Activated T-cell treated with anti-CD3 and anti-CD28 coated beads, Interleukin-2, amount 50 U/mL, for 72 hours (primary cell): Measurements from ENCODE around the gene TMC1. TPM values are rescaled to one million over a fixed set of nuclear protein-coding genes. Genes with fewer than 3 reads are reported as not detected.
"Not testable (repeated sequence)": the region's sequence is repeated elsewhere in the genome, so short reads cannot be mapped to it uniquely, and the experiment has no call there.

Experiments
- ATAC-seq, 2 donors: fragments of 150-1000 bp; cut with Tn5 transposase; replicated peaks in 1 of 2; 2 replicates each; pipeline ENCODE4 v1.10.0; 2021; ENCODE audit warnings: moderate library complexity in 2 of 2, mild to moderate bottlenecking in 1 of 2
- DNase-seq, 2 donors: peaks; one replicate each; pipeline ENCODE4 v3.0.0; 2021 to 2022; ENCODE audit warnings: mixed read lengths in 1 of 2
- H3K27ac Mint-ChIP-seq: one replicate; pipeline ENCODE4 v1.8.0; 2022; ENCODE audit warnings: mild to moderate bottlenecking, moderate library complexity, mixed read lengths
- H3K27me3 Mint-ChIP-seq: one replicate; pipeline ENCODE4 v1.8.0; 2022; ENCODE audit warnings: low read depth, mixed read lengths
- H3K36me3 Mint-ChIP-seq, 2 donors: one replicate each; pipeline ENCODE4 v1.8.0; 2022; ENCODE audit warnings: mixed read lengths in 2 of 2, mild to moderate bottlenecking in 1 of 2; ENCODE audit not compliant: insufficient read depth in 2 of 2
- H3K4me1 Mint-ChIP-seq: one replicate; pipeline ENCODE4 v1.8.0; 2022; ENCODE audit warnings: low read depth, mixed read lengths
- H3K4me3 Mint-ChIP-seq, 2 donors: one replicate each; pipeline ENCODE4 v1.8.0; 2022; ENCODE audit warnings: mild to moderate bottlenecking in 2 of 2, mixed read lengths in 2 of 2, moderate library complexity in 2 of 2
- H3K9me3 Mint-ChIP-seq, 2 donors: one replicate each; pipeline ENCODE4 v1.8.0; 2022; ENCODE audit warnings: mixed read lengths in 2 of 2
- total RNA-seq, 2 donors: library from RNA; stranded (reverse); gene quantifications; one replicate each; pipeline ENCODE4 v1.2.3, GENCODE V29; 2022

TMC1 gene
- total RNA-seq, 2 donors from 2014 or later = 0.43 TPM; not detected in 1

GRCh38 chr9:72489986-72490385, 31.4 kb upstream of the TMC1 start:
- H3K27ac Mint-ChIP-seq = no peak overlapping the region
- no peaks in the 10 kb centered on the region for H3K4me1 Mint-ChIP-seq
- H3K4me3 Mint-ChIP-seq = no peak overlapping the region
- H3K9me3 Mint-ChIP-seq = no peaks in the 10 kb centered on the region
- no peak for ATAC-seq
- no peaks in the 10 kb centered on the region for H3K27me3 Mint-ChIP-seq
- DNase-seq = no peak
- H3K36me3 Mint-ChIP-seq = no peaks in the 10 kb centered on the region

- H3K4me1 Mint-ChIP-seq = no peaks in the 10 kb centered on the region
- ATAC-seq (no peak), DNase-seq (no peak)
- no peaks in the 10 kb centered on the region for H3K36me3 Mint-ChIP-seq
- H3K27ac Mint-ChIP-seq = no peak overlapping the region
- no peaks in the 10 kb centered on the region for H3K9me3 Mint-ChIP-seq
- no peaks in the 10 kb centered on the region for H3K27me3 Mint-ChIP-seq
- no peak overlapping the region for H3K4me3 Mint-ChIP-seq
Measured at GRCh38 chr9:72491242-72491641, 30.2 kb upstream of the TMC1 start.

GRCh38 chr9:72494051-72494450, 27.4 kb upstream of the TMC1 start:
- no peak overlapping the region for H3K4me3 Mint-ChIP-seq
- H3K36me3 Mint-ChIP-seq = peaks cover 0 to 2% of the 10 kb centered on the region in 2 donors
- no peaks in the 10 kb centered on the region for H3K4me1 Mint-ChIP-seq
- H3K27ac Mint-ChIP-seq = no peak overlapping the region
- ATAC-seq (no peak), DNase-seq (no peak)
- H3K27me3 Mint-ChIP-seq = no peaks in the 10 kb centered on the region
- H3K9me3 Mint-ChIP-seq = peaks cover 0 to 1% of the 10 kb centered on the region in 2 donors

GRCh38 chr9:72497447-72498046, 23.9 kb upstream of the TMC1 start:
- H3K4me1 Mint-ChIP-seq = no peaks in the 10 kb centered on the region
- peaks cover 0 to 2% of the 10 kb centered on the region in 2 donors for H3K36me3 Mint-ChIP-seq
- peaks cover 3% of the 10 kb centered on the region in 2 donors for H3K9me3 Mint-ChIP-seq
- H3K27me3 Mint-ChIP-seq = no peaks in the 10 kb centered on the region
- ATAC-seq = no peak
- no peak overlapping the region for H3K4me3 Mint-ChIP-seq
- no peak overlapping the region for H3K27ac Mint-ChIP-seq
- DNase-seq = no peak

GRCh38 chr9:72506615-72507014, 14.8 kb upstream of the TMC1 start:
- H3K27ac Mint-ChIP-seq = no peak overlapping the region

GRCh38 chr9:72509053-72509452, 12.4 kb upstream of the TMC1 start:
- Mint-ChIP-seq H3K27ac (peak overlapping the region; percentile 98), H3K4me1 (peaks cover 17% of the 10 kb centered on the region), H3K4me3 (peak overlapping the region; percentile 69 to 91), H3K36me3 (no peaks in the 10 kb centered on the region), H3K9me3 (no peaks in the 10 kb centered on the region), H3K27me3 (no peaks in the 10 kb centered on the region)
- no peak for DNase-seq
- ATAC-seq = peak; percentile 40 to 67

More at GRCh38 chr9:72506615-72507014, 14.8 kb upstream of the TMC1 start:
- DNase-seq (no peak), ATAC-seq (no peak)
- peaks cover 17% of the 10 kb centered on the region for H3K4me1 Mint-ChIP-seq
- no peak overlapping the region for H3K4me3 Mint-ChIP-seq
- H3K27me3 Mint-ChIP-seq = no peaks in the 10 kb centered on the region
- no peaks in the 10 kb centered on the region for H3K36me3 Mint-ChIP-seq
- H3K9me3 Mint-ChIP-seq = no peaks in the 10 kb centered on the region

- Mint-ChIP-seq H3K4me1 (peaks cover 17% of the 10 kb centered on the region), H3K4me3 (peak overlapping the region; percentile 69 to 91), H3K27ac (peak overlapping the region; percentile 98), H3K36me3 (no peaks in the 10 kb centered on the region), H3K27me3 (no peaks in the 10 kb centered on the region), H3K9me3 (no peaks in the 10 kb centered on the region)
- ATAC-seq (peak; percentile 86 to 92), DNase-seq (no peak)
Measured at GRCh38 chr9:72509635-72510034, 11.8 kb upstream of the TMC1 start.

GRCh38 chr9:72521011-72521410, 397 bp upstream of the TMC1 start:
- H3K36me3 Mint-ChIP-seq, H3K9me3 Mint-ChIP-seq, ATAC-seq, H3K4me3 Mint-ChIP-seq, H3K27ac Mint-ChIP-seq, DNase-seq, H3K27me3 Mint-ChIP-seq: not testable (repeated sequence)
- peaks cover 17% of the 10 kb centered on the region for H3K4me1 Mint-ChIP-seq

GRCh38 chr9:72524820-72525540, 3.6 kb downstream of the TMC1 start:
- no peaks in the 10 kb centered on the region for H3K9me3 Mint-ChIP-seq
- H3K4me3 Mint-ChIP-seq = peak overlapping the region in 1 of 2 donors; percentile 60
- peaks cover 49% of the 10 kb centered on the region for H3K4me1 Mint-ChIP-seq
- DNase-seq (peak; percentile 34 to 35), ATAC-seq (peak; percentile 37 to 68)
- peaks cover 0 to 2% of the 10 kb centered on the region in 2 donors for H3K36me3 Mint-ChIP-seq
- peak overlapping the region; percentile 47 for H3K27ac Mint-ChIP-seq
- H3K27me3 Mint-ChIP-seq = no peaks in the 10 kb centered on the region

GRCh38 chr9:72526901-72527800, 5.7 kb downstream of the TMC1 start:
- peak; percentile 93 to 95 for ATAC-seq
- DNase-seq = peak; percentile 80 to 86
- H3K27ac Mint-ChIP-seq = peak overlapping the region; percentile 93
- H3K4me1 Mint-ChIP-seq = peaks cover 49% of the 10 kb centered on the region
- no peaks in the 10 kb centered on the region for H3K9me3 Mint-ChIP-seq
- no peaks in the 10 kb centered on the region for H3K27me3 Mint-ChIP-seq
- peak overlapping the region; percentile 81 to 83 for H3K4me3 Mint-ChIP-seq
- H3K36me3 Mint-ChIP-seq = peaks cover 4% of the 10 kb centered on the region in 2 donors

- no peak for DNase-seq
- no peak for ATAC-seq
- Mint-ChIP-seq H3K36me3 (peaks cover 4% of the 10 kb centered on the region in 2 donors), H3K27ac (peak overlapping the region; percentile 93), H3K4me3 (peak overlapping the region; percentile 81 to 83), H3K27me3 (no peaks in the 10 kb centered on the region), H3K9me3 (no peaks in the 10 kb centered on the region), H3K4me1 (peaks cover 49% of the 10 kb centered on the region)
Measured at GRCh38 chr9:72527801-72528195, 6.4 kb downstream of the TMC1 start.

GRCh38 chr9:72529531-72529930, 8.1 kb downstream of the TMC1 start:
- ATAC-seq (no peak), DNase-seq (no peak)
- Mint-ChIP-seq H3K4me1 (peaks cover 47% of the 10 kb centered on the region), H3K4me3 (peak overlapping the region in 1 of 2 donors; percentile 33), H3K36me3 (peaks cover 4% of the 10 kb centered on the region in 2 donors), H3K27me3 (no peaks in the 10 kb centered on the region), H3K27ac (peak overlapping the region; percentile 79), H3K9me3 (no peaks in the 10 kb centered on the region)

GRCh38 chr9:72533322-72533721, 11.9 kb downstream of the TMC1 start:
- DNase-seq (no peak), ATAC-seq (no peak)
- Mint-ChIP-seq H3K27ac (no peak overlapping the region), H3K4me1 (peaks cover 9% of the 10 kb centered on the region), H3K27me3 (no peaks in the 10 kb centered on the region), H3K4me3 (no peak overlapping the region), H3K36me3 (peaks cover 4 to 7% of the 10 kb centered on the region in 2 donors), H3K9me3 (no peaks in the 10 kb centered on the region)
